Spleen (tissue), 7 donors: ENCODE data around the gene VAMP3.

Experiments used
- CTCF ChIP-seq, 11 experiments: fragments of 200-600 bp in 7 of 11; fragments of 450-650 bp in 4 of 11; sonication (generic) in 4 of 11; IDR thresholded peaks in 8 of 11; conservative IDR thresholded peaks in 3 of 11; 1 replicate in 7 of 11; 2 replicates in 4 of 11; pipeline versions ENCODE4 v1.4.0 to v1.8.0; 2016 to 2021; ENCODE audit warnings: antibody characterized with exemption in 11 of 11, inconsistent platforms in 4 of 11, mild to moderate bottlenecking in 1 of 11
- POLR2AphosphoS5 ChIP-seq, 3 donors: sonication (generic); formaldehyde crosslinking; IDR thresholded peaks; one replicate each; pipeline ENCODE4 v1.5.1; 2017; ENCODE audit warnings: antibody characterized with exemption in 3 of 3
- donor health status: DM: no; HTN: no; CAD: no; lungs with moderate emphysema.
- donor health status: DM: no; HTN: no; CAD: no.
- donor health status: DM: no; HTN: no; CAD: no.

GRCh38 chr1:7771823-7772299, 765 bp downstream of the VAMP3 start:
- TF ChIP-seq POLR2AphosphoS5 (IDR thresholded peaks at IDR 0.05) (no peak), CTCF (IDR thresholded peaks at IDR 0.05 in 8 of 11, conservative IDR thresholded peaks at IDR 0.05 in 3 of 11) (no peak)
